Liver (tissue), 9 donors: ENCODE results near the gene ALDH6A1. TPM values are rescaled to one million over a fixed set of nuclear protein-coding genes. Genes with fewer than 3 reads are reported as not detected.

Experiments
- DNase-seq: peaks from one replicate; pipeline ENCODE4 v3.0.0-alpha.2; 2017; ENCODE audit warnings: low spot score
- H3K27ac ChIP-seq, 2 donors: one replicate each; pipeline ENCODE4 v1.7.0; 2013; ENCODE audit warnings: inconsistent platforms in 2 of 2, low read length in 2 of 2, control low read depth in 1 of 2, low read depth in 1 of 2, mild to moderate bottlenecking in 1 of 2
- H3K27me3 ChIP-seq, 4 donors: one replicate each; pipeline versions ENCODE4 v1.6.1 to v1.7.0; 2013; ENCODE audit warnings: low read length in 3 of 4, inconsistent platforms in 1 of 4, mild to moderate bottlenecking in 1 of 4, moderate library complexity in 1 of 4; ENCODE audit not compliant: control insufficient read depth in 4 of 4, insufficient read depth in 4 of 4
- H3K36me3 ChIP-seq, 4 donors: one replicate each; pipeline versions ENCODE4 v1.6.1 to v1.7.0; 2013; ENCODE audit warnings: low read length in 3 of 4, mild to moderate bottlenecking in 3 of 4, low read depth in 1 of 4, moderate library complexity in 1 of 4; ENCODE audit not compliant: control insufficient read depth in 4 of 4, insufficient read depth in 3 of 4
- H3K4me1 ChIP-seq, 4 donors: one replicate each; pipeline versions ENCODE4 v1.6.1 to v1.7.0; 2013; ENCODE audit warnings: low read length in 3 of 4, mild to moderate bottlenecking in 3 of 4, moderate library complexity in 1 of 4; ENCODE audit not compliant: control insufficient read depth in 4 of 4, insufficient read depth in 4 of 4
- H3K4me3 ChIP-seq, 3 donors: one replicate each; pipeline versions ENCODE4 v1.6.1 to v1.7.0; 2013; ENCODE audit warnings: low read length in 3 of 3, control low read depth in 1 of 3, low read depth in 1 of 3, mild to moderate bottlenecking in 1 of 3
- H3K9ac ChIP-seq, 2 donors: one replicate each; pipeline ENCODE4 v1.7.0; 2013; ENCODE audit warnings: low read length in 2 of 2, mild to moderate bottlenecking in 2 of 2, moderate library complexity in 2 of 2, control low read depth in 1 of 2, low read depth in 1 of 2
- H3K9me3 ChIP-seq, 4 donors: one replicate each; pipeline versions ENCODE4 v1.6.1 to v1.7.0; 2013; ENCODE audit warnings: low read length in 3 of 4; ENCODE audit not compliant: control insufficient read depth in 4 of 4
- ATF3 ChIP-seq: IDR thresholded peaks from 2 replicates; pipeline ENCODE4 v1.6.1; 2016; ENCODE audit warnings: antibody characterized with exemption
- EGR1 ChIP-seq, 2 donors: IDR thresholded peaks; 2 replicates each; pipeline ENCODE4 v1.6.1; 2016 to 2018; ENCODE audit warnings: antibody characterized with exemption in 2 of 2, low read depth in 2 of 2
- FOXA1 ChIP-seq: IDR thresholded peaks from 2 replicates; pipeline ENCODE4 v1.6.1; 2016; ENCODE audit warnings: antibody characterized with exemption
- FOXA2 ChIP-seq: IDR thresholded peaks from 2 replicates; pipeline ENCODE4 v1.6.1; 2016; ENCODE audit warnings: antibody characterized with exemption
- GABPA ChIP-seq, 2 donors: IDR thresholded peaks in 1 of 2; conservative IDR thresholded peaks in 1 of 2; 2 replicates each; pipeline ENCODE4 v1.6.1; 2016; ENCODE audit warnings: antibody characterized with exemption in 2 of 2, mild to moderate bottlenecking in 1 of 2, moderate library complexity in 1 of 2
- HNF4A ChIP-seq, 2 donors: conservative IDR thresholded peaks; 2 replicates each; pipeline ENCODE4 v1.6.1; 2016; ENCODE audit warnings: antibody characterized with exemption in 2 of 2, mild to moderate bottlenecking in 2 of 2
- HNF4G ChIP-seq: IDR thresholded peaks from 2 replicates; pipeline ENCODE4 v1.6.1; 2016; ENCODE audit warnings: antibody characterized with exemption
- JUND ChIP-seq, 2 donors: IDR thresholded peaks; 2 replicates each; pipeline ENCODE4 v1.6.1; 2016; ENCODE audit warnings: antibody characterized with exemption in 2 of 2
- NR2F2 ChIP-seq: IDR thresholded peaks from 2 replicates; pipeline ENCODE4 v1.6.1; 2016; ENCODE audit warnings: antibody characterized with exemption
- RAD21 ChIP-seq, 2 donors: IDR thresholded peaks; 2 replicates each; pipeline ENCODE4 v1.6.1; 2016; ENCODE audit warnings: antibody characterized with exemption in 2 of 2, mild to moderate bottlenecking in 2 of 2
- RXRA ChIP-seq, 2 donors: IDR thresholded peaks; 2 replicates each; pipeline ENCODE4 v1.6.1; 2017 to 2018; ENCODE audit warnings: antibody characterized with exemption in 2 of 2, mild to moderate bottlenecking in 1 of 2
- SP1 ChIP-seq: IDR thresholded peaks from 2 replicates; pipeline ENCODE4 v1.6.1; 2018; ENCODE audit warnings: antibody characterized with exemption, mild to moderate bottlenecking
- TAF1 ChIP-seq: conservative IDR thresholded peaks from 2 replicates; pipeline ENCODE4 v1.6.1; 2016; ENCODE audit warnings: antibody characterized with exemption, mild to moderate bottlenecking
- YY1 ChIP-seq: IDR thresholded peaks from 2 replicates; pipeline ENCODE4 v1.6.1; 2016; ENCODE audit warnings: antibody characterized with exemption, mild to moderate bottlenecking
- ZBTB33 ChIP-seq: IDR thresholded peaks from 2 replicates; pipeline ENCODE4 v1.6.1; 2016; ENCODE audit warnings: antibody characterized with exemption
- WGBS: extraction: QIAGEN DNeasy Blood & Tissue Kit; methylation state at CpG from one replicate; pipeline ENCODE4 v1.1.7; 2013; 5-methylcytosine and 5-hydroxymethylcytosine counted together
- polyA plus RNA-seq, 2 donors: library from polyadenylated mRNA; stranded (reverse) in 1 of 2; unstranded in 1 of 2; fragments of 200-250 nt in 1 of 2; fragments of >200 nt in 1 of 2; fragmentation: Nextera tagmentation in 1 of 2; extraction: Ambion mirVana in 1 of 2; gene quantifications; one replicate each; pipeline versions ENCODE4 v1.2.1 to v1.2.3, GENCODE V29; 2013 to 2015
- total RNA-seq, 2 donors: library from RNA; depleted of rRNA; stranded (reverse); fragments of >200 nt; gene quantifications; one replicate each; pipeline ENCODE4 v1.2.3, GENCODE V29; 2014
- TF ChIP-seq, protein P1 (sequence below): IDR thresholded peaks from 2 replicates; pipeline ENCODE4 v1.6.1; 2016; ENCODE audit warnings: antibody characterized with exemption
- TF ChIP-seq, protein P2 (sequence below): fragments of 150-350 bp; IDR thresholded peaks from 2 replicates; pipeline ENCODE4 v1.5.1; 2017; ENCODE audit warnings: improper control_type of control experiment, low read depth, low read length; ENCODE audit not compliant: missing input control
- donor health status: healthy.
- donor health status: healthy.
- donor health status: healthy.
- donor health status: healthy.
- donor health status: healthy.

The ALDH6A1 gene
- total and polyA plus RNA-seq, 4 donors = 114 to 183 (median 155) TPM

- TF ChIP-seq NR2F2 = no peak
- TF ChIP-seq, protein P1, sequence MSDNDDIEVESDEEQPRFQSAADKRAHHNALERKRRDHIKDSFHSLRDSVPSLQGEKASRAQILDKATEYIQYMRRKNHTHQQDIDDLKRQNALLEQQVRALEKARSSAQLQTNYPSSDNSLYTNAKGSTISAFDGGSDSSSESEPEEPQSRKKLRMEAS = no peak
- Histone ChIP-seq H3K9me3 (no peaks in the 10 kb centered on the region), H3K4me3 (no peak overlapping the region), H3K27me3 (no peaks in the 10 kb centered on the region), H3K36me3 (peaks cover 0 to 5% (median 0%) of the 10 kb centered on the region in 4 donors), H3K9ac (no peak overlapping the region), H3K4me1 (peaks cover 15 to 27% (median 24%) of the 10 kb centered on the region in 4 donors), H3K27ac (peak overlapping the region in 1 of 2 donors; percentile 13)
- no peak for DNase-seq
Measured at GRCh38 chr14:74015963-74016362, 68.3 kb downstream of the ALDH6A1 start.

DNA sequence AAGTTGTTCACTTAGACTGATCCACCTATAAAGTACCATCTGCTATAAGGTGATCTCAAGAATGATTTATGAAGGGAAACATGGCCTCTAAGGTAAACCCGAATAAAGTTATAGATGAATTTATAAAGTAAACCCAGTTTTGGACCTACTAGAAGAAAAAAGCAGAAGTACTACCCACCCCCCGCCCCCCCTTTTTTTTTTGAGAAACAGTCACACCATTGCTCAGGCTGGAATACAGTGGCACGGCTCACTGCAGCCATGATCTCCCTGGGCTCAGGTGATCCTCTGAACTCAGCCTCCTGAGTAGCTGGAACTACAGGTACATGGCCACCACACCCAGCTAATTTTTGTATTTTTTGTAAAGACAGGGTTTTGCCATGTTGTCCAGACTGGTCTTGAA is 69.1 kb downstream of the ALDH6A1 start:
- Histone ChIP-seq H3K9ac (no peak overlapping the region), H3K9me3 (no peaks in the 10 kb centered on the region), H3K27ac (peak overlapping the region in 1 of 2 donors; percentile 67), H3K36me3 (peaks cover 0 to 12% (median 4%) of the 10 kb centered on the region in 4 donors), H3K4me1 (peaks cover 15 to 27% (median 24%) of the 10 kb centered on the region in 4 donors), H3K4me3 (no peak overlapping the region), H3K27me3 (no peaks in the 10 kb centered on the region)
- 84% methylated on average over 3 of the region's 3 CpGs for WGBS
- DNase-seq = no peak
- TF ChIP-seq, protein P1 = no peak
- TF ChIP-seq RAD21 (IDR thresholded peaks at IDR 0.05) (no peak), GABPA (IDR thresholded peaks at IDR 0.05 in 1 of 2, conservative IDR thresholded peaks at IDR 0.05 in 1 of 2) (no peak), TAF1 (no peak), SP1 (no peak), FOXA1 (no peak), JUND (IDR thresholded peaks at IDR 0.05) (no peak), ZBTB33 (no peak), ATF3 (no peak), HNF4A (conservative IDR thresholded peaks at IDR 0.05) (no peak), RXRA (IDR thresholded peaks at IDR 0.05) (no peak)

- H3K4me1 ChIP-seq = peaks cover 11 to 20% (median 19%) of the 10 kb centered on the region in 4 donors
- H3K4me3 ChIP-seq = no peak overlapping the region
- 46% methylated on average over 1 of the region's 1 CpG for WGBS
- H3K9ac ChIP-seq = no peak overlapping the region
- H3K27ac ChIP-seq = peak overlapping the region; percentile 32 to 67
- no peaks in the 10 kb centered on the region for H3K9me3 ChIP-seq
- no peak for DNase-seq
- H3K27me3 ChIP-seq = no peaks in the 10 kb centered on the region
- H3K36me3 ChIP-seq = peaks cover 0 to 15% (median 6%) of the 10 kb centered on the region in 4 donors
- TF ChIP-seq FOXA1 (no peak), HNF4A (conservative IDR thresholded peaks at IDR 0.05) (peak; percentile 68 to 76), ZBTB33 (no peak), NR2F2 (peak; percentile 51), GABPA (IDR thresholded peaks at IDR 0.05 in 1 of 2, conservative IDR thresholded peaks at IDR 0.05 in 1 of 2) (peak in 1 of 2 donors; percentile 1), HNF4G (no peak), EGR1 (IDR thresholded peaks at IDR 0.05; ENCODE audit: low read depth in 2 of 2) (no peak), TAF1 (no peak), ATF3 (peak; percentile 99), SP1 (no peak), JUND (IDR thresholded peaks at IDR 0.05) (peak; percentile 99), YY1 (peak; percentile 49), RXRA (IDR thresholded peaks at IDR 0.05) (peak; percentile 57 to 69), FOXA2 (no peak), RAD21 (IDR thresholded peaks at IDR 0.05) (peak in 1 of 2 donors; percentile 10)
- TF ChIP-seq, protein P1 = no peak
- TF ChIP-seq, protein P2, sequence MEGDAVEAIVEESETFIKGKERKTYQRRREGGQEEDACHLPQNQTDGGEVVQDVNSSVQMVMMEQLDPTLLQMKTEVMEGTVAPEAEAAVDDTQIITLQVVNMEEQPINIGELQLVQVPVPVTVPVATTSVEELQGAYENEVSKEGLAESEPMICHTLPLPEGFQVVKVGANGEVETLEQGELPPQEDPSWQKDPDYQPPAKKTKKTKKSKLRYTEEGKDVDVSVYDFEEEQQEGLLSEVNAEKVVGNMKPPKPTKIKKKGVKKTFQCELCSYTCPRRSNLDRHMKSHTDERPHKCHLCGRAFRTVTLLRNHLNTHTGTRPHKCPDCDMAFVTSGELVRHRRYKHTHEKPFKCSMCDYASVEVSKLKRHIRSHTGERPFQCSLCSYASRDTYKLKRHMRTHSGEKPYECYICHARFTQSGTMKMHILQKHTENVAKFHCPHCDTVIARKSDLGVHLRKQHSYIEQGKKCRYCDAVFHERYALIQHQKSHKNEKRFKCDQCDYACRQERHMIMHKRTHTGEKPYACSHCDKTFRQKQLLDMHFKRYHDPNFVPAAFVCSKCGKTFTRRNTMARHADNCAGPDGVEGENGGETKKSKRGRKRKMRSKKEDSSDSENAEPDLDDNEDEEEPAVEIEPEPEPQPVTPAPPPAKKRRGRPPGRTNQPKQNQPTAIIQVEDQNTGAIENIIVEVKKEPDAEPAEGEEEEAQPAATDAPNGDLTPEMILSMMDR = no peak
Measured at GRCh38 chr14:74014299-74014698, 70.0 kb downstream of the ALDH6A1 start.
